Karpas-422 (cell line): ENCODE data around the gene DNAJB12. TPM values are rescaled to one million over a fixed set of nuclear protein-coding genes. Genes with fewer than 3 reads are reported as not detected.
A peak's percentile ranks its signal among the peaks of the same experiment; 100 is the strongest.
"Not testable (repeated sequence)": the region's sequence is repeated elsewhere in the genome, so short reads cannot be mapped to it uniquely, and the experiment has no call there.

Experiments used
- DNase-seq: peaks from one replicate; pipeline ENCODE4 v3.0.0-alpha.2; 2015
- H2AFZ ChIP-seq: fragments of 200-600 bp; sonication (generic); 2 replicates; pipeline ENCODE4 v1.6.1; 2014; ENCODE audit warnings: antibody characterized with exemption, low read length, mixed read lengths
- H3K27ac ChIP-seq: fragments of 200-600 bp; sonication (generic); 2 replicates; pipeline ENCODE4 v1.5.1; 2014; ENCODE audit warnings: mild to moderate bottlenecking, low read length, moderate library complexity
- H3K27me3 ChIP-seq: fragments of 200-600 bp; sonication (generic); 2 replicates; pipeline ENCODE4 v1.6.1; 2014; ENCODE audit warnings: low read length, mixed read lengths
- H3K36me3 ChIP-seq: fragments of 200-600 bp; sonication (generic); 2 replicates; pipeline ENCODE4 v1.6.1; 2014; ENCODE audit warnings: low read length, mixed read lengths; ENCODE audit not compliant: insufficient read depth
- H3K4me1 ChIP-seq: fragments of 200-600 bp; sonication (generic); 2 replicates; pipeline ENCODE4 v1.6.1; 2014; ENCODE audit warnings: mild to moderate bottlenecking, low read length, mixed read lengths
- H3K4me2 ChIP-seq: fragments of 200-600 bp; sonication (generic); 2 replicates; pipeline ENCODE4 v1.6.1; 2014; ENCODE audit warnings: low read length, low read depth, mild to moderate bottlenecking; ENCODE audit not compliant: poor library complexity, severe bottlenecking
- H3K4me3 ChIP-seq: fragments of 200-600 bp; sonication (generic); 2 replicates; pipeline ENCODE4 v1.5.1; 2014; ENCODE audit warnings: mild to moderate bottlenecking, antibody characterized with exemption, low read length, mixed read lengths
- H3K79me2 ChIP-seq: fragments of 200-600 bp; sonication (generic); 2 replicates; pipeline ENCODE4 v1.6.1; 2014; ENCODE audit warnings: mild to moderate bottlenecking, low read length, mixed read lengths
- H3K9ac ChIP-seq: fragments of 200-600 bp; sonication (generic); 2 replicates; pipeline ENCODE4 v1.6.0; 2014; ENCODE audit warnings: low read length
- H3K9me2 ChIP-seq: fragments of 200-600 bp; sonication (generic), shearing (Covaris generic); replicated peaks from 2 replicates; pipeline ENCODE4 v1.6.0; 2014; ENCODE audit warnings: mild to moderate bottlenecking, low read length, moderate library complexity; ENCODE audit not compliant: insufficient read depth
- H3K9me3 ChIP-seq: fragments of 300-700, 200-600 bp; sonication (generic); 2 replicates; pipeline ENCODE4 v1.6.1; 2014; ENCODE audit warnings: low read length, mixed read lengths
- H4K20me1 ChIP-seq: fragments of 200-600 bp; sonication (generic); 2 replicates; pipeline ENCODE4 v1.6.1; 2014; ENCODE audit warnings: mild to moderate bottlenecking, antibody characterized with exemption, low read length, low read depth; ENCODE audit not compliant: insufficient read depth
- total RNA-seq: library from RNA; depleted of rRNA; stranded (reverse); fragments of >200 nt; shearing (Covaris generic); gene quantifications from 2 replicates; pipeline ENCODE4 v1.2.3, GENCODE V29; 2014; ENCODE audit warnings: low replicate concordance

The DNAJB12 gene
- total RNA-seq, 1 experiment from 2014 or later = 36.1 TPM

DNA sequence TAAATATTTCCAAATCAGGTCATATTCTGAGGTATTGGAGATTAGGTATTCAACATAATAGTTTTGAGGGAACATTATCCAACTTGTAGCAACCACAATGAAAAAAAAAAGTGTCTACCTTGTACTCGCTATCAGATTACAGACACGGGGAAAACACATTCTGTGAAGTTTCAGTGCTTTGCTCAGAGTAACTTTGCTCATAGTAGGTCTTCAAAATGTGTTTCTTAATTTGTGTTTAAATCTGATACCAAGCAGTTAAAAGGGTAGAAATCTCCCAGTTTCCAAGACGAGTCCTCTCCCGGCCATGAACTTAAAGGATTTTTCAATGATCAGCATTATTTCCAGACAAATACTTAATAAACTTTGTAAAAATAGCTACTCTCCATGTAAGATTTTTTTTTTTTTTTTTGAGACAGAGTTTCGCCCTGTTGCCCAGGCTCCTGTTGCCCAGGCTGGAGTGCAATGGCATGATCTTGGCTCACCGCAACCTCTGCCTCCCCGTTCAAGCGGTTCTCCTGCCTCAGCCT lies 41.8 kb downstream of the DNAJB12 start:
- Histone ChIP-seq H3K9me2 (no peaks in the 10 kb centered on the region), H4K20me1 (no peaks in the 10 kb centered on the region), H3K4me1 (peaks cover 5% of the 10 kb centered on the region), H3K36me3 (no peaks in the 10 kb centered on the region), H2AFZ (no peak overlapping the region), H3K9ac (no peak overlapping the region), H3K27me3 (no peaks in the 10 kb centered on the region), H3K4me2 (no peak overlapping the region), H3K9me3 (no peaks in the 10 kb centered on the region), H3K4me3 (no peak overlapping the region), H3K79me2 (no peaks in the 10 kb centered on the region), H3K27ac (no peak overlapping the region)
- peak; percentile 33 for DNase-seq

DNA sequence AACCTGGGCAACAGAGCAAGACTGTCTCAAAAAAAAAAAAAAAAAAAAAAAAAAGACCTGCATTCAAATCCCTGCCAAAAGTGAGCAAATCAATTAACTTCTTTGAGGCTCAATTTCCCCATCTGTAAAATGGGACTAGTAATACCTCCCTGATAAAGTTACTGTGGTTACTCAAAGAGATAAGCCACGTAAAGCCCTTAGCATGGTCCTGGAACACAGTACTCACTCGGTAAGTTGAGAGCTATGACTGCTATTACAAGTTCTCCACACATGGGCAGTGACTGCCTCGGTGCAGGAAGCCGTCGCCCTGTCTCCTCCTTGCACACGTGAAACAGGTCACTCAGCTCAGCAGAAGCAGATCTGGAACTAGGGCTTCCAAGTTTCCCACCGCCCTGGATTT lies 43.1 kb downstream of the DNAJB12 start:
- no peaks in the 10 kb centered on the region for H4K20me1 ChIP-seq
- H3K4me2 ChIP-seq = no peak overlapping the region
- H3K27ac ChIP-seq = no peak overlapping the region
- no peaks in the 10 kb centered on the region for H3K9me2 ChIP-seq
- DNase-seq = peak; percentile 44
- no peaks in the 10 kb centered on the region for H3K79me2 ChIP-seq
- no peak overlapping the region for H3K4me3 ChIP-seq
- no peaks in the 10 kb centered on the region for H3K36me3 ChIP-seq
- no peaks in the 10 kb centered on the region for H3K27me3 ChIP-seq
- no peak overlapping the region for H3K9ac ChIP-seq
- no peaks in the 10 kb centered on the region for H3K4me1 ChIP-seq
- H2AFZ ChIP-seq = no peak overlapping the region
- no peaks in the 10 kb centered on the region for H3K9me3 ChIP-seq

DNA sequence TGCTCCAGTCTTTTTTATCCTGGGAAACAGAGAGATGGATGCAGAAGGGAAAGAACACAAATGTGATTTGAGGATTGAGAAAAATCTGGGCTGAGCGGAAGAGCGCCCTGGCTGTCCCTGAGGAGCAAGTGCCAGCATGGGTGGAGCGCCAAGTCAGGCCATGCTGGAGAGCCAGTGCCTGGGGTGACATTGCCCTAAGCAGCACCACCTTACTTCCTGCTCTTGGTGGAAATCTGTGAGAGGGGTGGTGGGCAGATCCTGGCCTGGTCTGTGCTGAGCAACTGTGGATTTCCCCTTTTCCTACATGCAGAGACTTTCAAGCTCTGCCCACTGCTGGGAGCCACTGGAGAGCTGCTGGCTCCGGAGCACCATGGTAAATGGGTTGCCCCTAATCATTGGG lies 44.1 kb downstream of the DNAJB12 start:
- Histone ChIP-seq H3K79me2 (no peaks in the 10 kb centered on the region), H3K4me1 (peaks cover 3% of the 10 kb centered on the region; the same call in 1 of the 2 replicates), H3K9me2 (no peaks in the 10 kb centered on the region), H3K27ac (no peak overlapping the region), H3K4me2 (no peak overlapping the region), H3K9ac (no peak overlapping the region), H3K9me3 (no peaks in the 10 kb centered on the region), H3K36me3 (no peaks in the 10 kb centered on the region), H3K4me3 (no peak overlapping the region), H4K20me1 (no peaks in the 10 kb centered on the region), H2AFZ (no peak overlapping the region), H3K27me3 (no peaks in the 10 kb centered on the region)
- DNase-seq = no peak

DNA sequence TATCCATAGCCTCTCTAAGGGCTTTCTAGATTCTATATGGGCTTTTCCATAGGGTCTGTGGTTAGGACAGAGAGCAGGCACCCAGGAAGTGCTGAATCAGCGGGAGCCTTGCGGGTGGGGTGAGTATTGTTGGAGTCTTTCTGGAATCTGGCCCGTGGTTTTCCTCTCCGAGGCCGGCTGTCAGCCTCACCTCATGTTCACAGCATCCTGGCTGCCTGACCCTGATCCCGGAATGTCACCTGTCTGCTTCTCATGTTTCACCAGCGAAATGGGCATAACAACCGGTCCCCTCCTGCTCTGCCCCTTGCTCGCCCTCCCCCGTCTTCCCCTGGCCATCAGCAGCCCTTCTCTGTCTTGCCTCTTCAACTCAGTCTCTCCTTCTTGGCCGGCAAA lies 44.5 kb downstream of the DNAJB12 start:
- H3K4me2 ChIP-seq = no peak overlapping the region
- H3K4me1 ChIP-seq = peaks cover 7% of the 10 kb centered on the region; the same call in 1 of the 2 replicates
- no peak overlapping the region for H2AFZ ChIP-seq
- no peaks in the 10 kb centered on the region for H3K79me2 ChIP-seq
- no peaks in the 10 kb centered on the region for H4K20me1 ChIP-seq
- H3K27me3 ChIP-seq = no peaks in the 10 kb centered on the region
- H3K27ac ChIP-seq = no peak overlapping the region
- DNase-seq = no peak
- H3K9me2 ChIP-seq = no peaks in the 10 kb centered on the region
- no peaks in the 10 kb centered on the region for H3K36me3 ChIP-seq
- H3K9me3 ChIP-seq = no peaks in the 10 kb centered on the region
- no peak overlapping the region for H3K4me3 ChIP-seq
- H3K9ac ChIP-seq = no peak overlapping the region

DNA sequence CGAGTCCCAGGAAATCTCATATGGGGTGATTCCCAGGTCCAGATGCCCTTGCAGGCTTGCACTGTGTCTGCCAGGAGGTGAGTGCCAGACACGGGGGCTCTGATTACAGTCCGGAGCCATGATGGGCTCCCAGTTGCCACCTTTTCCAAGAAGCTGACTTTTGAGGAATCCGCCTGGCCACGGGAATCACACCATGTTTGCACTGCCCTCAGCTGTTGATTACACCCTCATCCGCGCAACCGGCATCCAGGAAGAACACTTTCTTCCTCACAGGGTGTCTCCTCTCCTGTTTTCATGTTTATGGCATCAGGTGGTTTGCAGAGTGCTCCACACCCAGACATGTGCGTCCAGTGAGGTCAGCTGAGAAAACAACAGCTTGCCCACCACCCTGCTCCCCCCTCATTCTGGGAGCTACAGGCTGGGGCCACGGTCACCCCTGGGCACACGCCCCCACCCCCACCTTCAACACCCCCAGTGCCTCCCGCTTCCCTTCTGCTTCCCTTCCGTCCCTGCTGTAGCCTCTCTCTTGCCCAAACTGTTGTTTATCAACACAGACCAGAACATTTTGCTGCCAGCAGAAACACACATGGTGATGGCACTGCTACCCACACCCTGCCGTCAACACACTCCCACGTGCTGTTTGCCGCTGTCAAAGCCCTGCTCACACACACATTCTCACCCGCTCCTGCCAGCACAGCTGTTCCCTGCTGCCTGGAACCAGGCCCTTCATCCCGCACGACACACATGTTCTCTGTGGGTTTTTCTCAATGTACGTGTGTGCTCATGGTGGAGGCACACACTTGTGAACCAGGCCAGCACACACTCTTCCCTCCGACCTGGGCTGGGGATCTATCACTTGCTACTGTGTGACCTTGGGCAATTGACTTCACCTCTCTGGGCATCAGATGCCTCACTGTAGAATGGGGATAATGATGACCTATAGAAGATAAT lies 45.2 kb downstream of the DNAJB12 start:
- H3K4me3 ChIP-seq = no peak overlapping the region
- no peak overlapping the region for H3K4me2 ChIP-seq
- no peaks in the 10 kb centered on the region for H3K9me3 ChIP-seq
- H3K27ac ChIP-seq = no peak overlapping the region
- no peaks in the 10 kb centered on the region for H3K9me2 ChIP-seq
- H3K9ac ChIP-seq = no peak overlapping the region
- no peaks in the 10 kb centered on the region for H4K20me1 ChIP-seq
- no peaks in the 10 kb centered on the region for H3K27me3 ChIP-seq
- H3K79me2 ChIP-seq = no peaks in the 10 kb centered on the region
- H2AFZ ChIP-seq = no peak overlapping the region
- H3K4me1 ChIP-seq = peaks cover 7% of the 10 kb centered on the region; the same call in 1 of the 2 replicates
- H3K36me3 ChIP-seq = no peaks in the 10 kb centered on the region
- no peak for DNase-seq

DNA sequence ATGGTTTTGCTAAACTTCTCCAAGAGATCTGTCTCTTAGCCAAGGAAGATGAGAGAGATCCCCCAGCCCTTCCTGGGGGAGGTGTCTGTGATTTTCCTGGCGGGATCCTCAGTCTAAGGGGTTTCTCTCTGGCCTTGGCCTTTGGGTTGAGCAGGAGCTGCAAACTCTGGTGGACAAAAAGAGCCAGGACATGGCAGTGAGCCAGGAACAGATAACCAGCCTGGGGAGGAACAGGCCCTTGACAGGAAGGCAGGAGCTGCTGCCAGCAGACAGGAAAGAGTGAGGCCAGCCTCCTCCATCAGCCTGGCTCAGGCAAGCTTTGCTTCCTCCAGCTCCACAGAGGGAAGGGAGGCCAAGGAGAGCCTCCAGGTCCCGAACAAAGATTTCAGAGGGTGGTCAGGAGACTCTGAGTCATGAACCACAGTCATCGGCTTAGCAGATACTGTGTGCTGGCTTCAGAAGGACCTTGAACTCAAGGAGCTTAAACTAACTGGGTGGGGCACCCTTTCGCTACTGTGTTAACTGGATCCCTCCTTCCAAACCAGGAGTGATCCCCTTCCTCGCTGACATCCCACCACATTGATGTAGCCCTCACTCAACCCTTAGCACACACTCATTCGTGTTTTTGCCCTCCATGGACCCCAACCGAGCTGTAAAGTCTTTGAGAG lies 46.3 kb downstream of the DNAJB12 start:
- Histone ChIP-seq H2AFZ (no peak overlapping the region), H3K9me2 (no peaks in the 10 kb centered on the region), H3K4me2 (no peak overlapping the region), H3K27ac (no peak overlapping the region), H3K4me1 (peaks cover 7% of the 10 kb centered on the region; the same call in 1 of the 2 replicates), H3K79me2 (no peaks in the 10 kb centered on the region), H3K36me3 (no peaks in the 10 kb centered on the region), H3K4me3 (no peak overlapping the region), H3K27me3 (no peaks in the 10 kb centered on the region), H3K9ac (no peak overlapping the region), H4K20me1 (no peaks in the 10 kb centered on the region), H3K9me3 (no peaks in the 10 kb centered on the region)
- no peak for DNase-seq

DNA sequence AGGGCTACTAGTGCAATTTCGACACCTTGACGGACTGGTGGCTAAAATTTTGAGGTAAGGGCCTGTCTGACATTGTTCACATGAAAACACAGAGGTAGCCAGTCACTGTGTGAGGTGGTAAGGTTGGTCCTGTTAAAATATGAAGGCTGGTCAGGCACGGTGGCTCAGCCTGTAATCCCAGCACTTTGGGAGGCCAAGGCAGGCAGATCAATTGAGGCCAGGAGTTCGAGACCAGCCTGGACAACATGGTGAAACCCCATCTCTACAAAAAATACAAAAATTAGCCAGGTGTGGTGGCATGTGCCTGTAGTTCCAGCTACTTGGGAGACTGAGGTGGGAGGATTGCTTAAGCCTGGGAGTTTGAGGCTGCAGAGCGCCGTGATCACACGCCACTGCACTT lies 47.0 kb downstream of the DNAJB12 start:
- not testable (repeated sequence) for H3K27me3 ChIP-seq, H3K4me2 ChIP-seq, H3K36me3 ChIP-seq, H3K9me3 ChIP-seq, H4K20me1 ChIP-seq, H3K4me3 ChIP-seq, H3K9me2 ChIP-seq, H3K4me1 ChIP-seq, H3K79me2 ChIP-seq, H3K27ac ChIP-seq, DNase-seq, H3K9ac ChIP-seq, H2AFZ ChIP-seq

DNA sequence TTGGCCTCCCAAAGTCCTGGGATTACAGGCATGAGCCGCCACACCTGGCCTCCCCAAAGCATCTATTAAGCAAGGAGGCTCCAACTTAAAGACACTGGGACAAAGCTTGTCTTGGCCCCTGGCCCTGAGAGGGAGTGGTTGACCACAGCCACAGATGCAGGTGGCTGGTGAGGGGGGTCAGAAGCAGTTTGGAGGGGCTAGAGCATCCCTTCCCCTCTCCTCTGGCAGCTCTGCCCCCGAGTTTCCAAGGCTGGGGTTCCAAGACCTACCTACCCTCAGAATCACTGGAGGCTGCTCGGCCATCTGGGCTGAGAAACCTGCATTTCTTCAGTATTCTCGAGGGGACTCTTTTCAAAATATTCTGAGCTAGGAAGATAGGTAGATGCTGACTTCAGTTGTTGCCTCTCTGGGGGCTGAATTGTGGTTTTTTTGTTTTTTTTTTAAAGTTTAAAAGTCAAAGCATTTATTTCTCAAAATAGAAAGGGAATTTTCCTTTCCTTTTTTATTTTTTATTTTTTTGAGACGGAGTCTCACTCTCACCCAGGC lies 48.4 kb downstream of the DNAJB12 start:
- H3K79me2 ChIP-seq = no peaks in the 10 kb centered on the region
- H3K4me3 ChIP-seq = no peak overlapping the region
- no peaks in the 10 kb centered on the region for H4K20me1 ChIP-seq
- H3K4me2 ChIP-seq = no peak overlapping the region
- H3K27me3 ChIP-seq = no peaks in the 10 kb centered on the region
- peaks cover 7% of the 10 kb centered on the region; the same call in 1 of the 2 replicates for H3K4me1 ChIP-seq
- H3K9ac ChIP-seq = no peak overlapping the region
- H3K9me2 ChIP-seq = no peaks in the 10 kb centered on the region
- H3K36me3 ChIP-seq = no peaks in the 10 kb centered on the region
- no peaks in the 10 kb centered on the region for H3K9me3 ChIP-seq
- no peak overlapping the region for H3K27ac ChIP-seq
- DNase-seq = peak; percentile 35
- H2AFZ ChIP-seq = no peak overlapping the region; the same call in 1 of the 2 replicates
